GM15510 (cell line): ENCODE data around the gene SGSM1.

Experiments
- POLR2A ChIP-seq: IDR thresholded peaks from 3 replicates; pipeline ENCODE4 v1.6.1; 2011; ENCODE audit warnings: borderline replicate concordance; ENCODE audit not compliant: insufficient read length; ENCODE audit errors: extremely low read depth

Gene SGSM1

GRCh38 chr22:24893341-24894070, 87.5 kb downstream of the SGSM1 start:
- TF ChIP-seq POLR2A, result no peak

GRCh38 chr22:24894220-24894975, 88.4 kb downstream of the SGSM1 start:
- no peak for TF ChIP-seq POLR2A

GRCh38 chr22:24894998-24895397, 89.0 kb downstream of the SGSM1 start:
- TF ChIP-seq POLR2A, result no peak

- TF ChIP-seq POLR2A, result no peak
Measured at GRCh38 chr22:24901448-24901847, 95.4 kb downstream of the SGSM1 start.

GRCh38 chr22:24905909-24906308, 99.9 kb downstream of the SGSM1 start:
- no peak for TF ChIP-seq POLR2A

GRCh38 chr22:24920029-24920428, 114.0 kb downstream of the SGSM1 start:
- TF ChIP-seq POLR2A, result no peak

- TF ChIP-seq POLR2A, result no peak
Measured at GRCh38 chr22:24925586-24926427, 119.8 kb downstream of the SGSM1 start.

- no peak for TF ChIP-seq POLR2A
Measured at GRCh38 chr22:24926428-24926725, 120.4 kb downstream of the SGSM1 start.

GRCh38 chr22:24926849-24927579, 121.0 kb downstream of the SGSM1 start:
- TF ChIP-seq POLR2A, result no peak

GRCh38 chr22:24928322-24928721, 122.3 kb downstream of the SGSM1 start:
- TF ChIP-seq POLR2A, result no peak

GRCh38 chr22:24930678-24931077, 124.7 kb downstream of the SGSM1 start:
- TF ChIP-seq POLR2A, result no peak

- TF ChIP-seq POLR2A, result no peak
Measured at GRCh38 chr22:24935771-24936483, 129.9 kb downstream of the SGSM1 start.

GRCh38 chr22:24937114-24937513, 131.1 kb downstream of the SGSM1 start:
- TF ChIP-seq POLR2A, result no peak

- TF ChIP-seq POLR2A, result no peak
Measured at GRCh38 chr22:24938741-24939341, 132.8 kb downstream of the SGSM1 start.
